HG03520 (cell line): ENCODE measurements around the gene SPNS2.

Source experiments
- ATAC-seq: cut with Tn5 transposase; IDR thresholded peaks from one replicate; pipeline ENCODE4 v1.9.1; 2021; ENCODE audit warnings: mild to moderate bottlenecking, moderate library complexity; ENCODE audit not compliant: unreplicated experiment

The SPNS2 gene

DNA sequence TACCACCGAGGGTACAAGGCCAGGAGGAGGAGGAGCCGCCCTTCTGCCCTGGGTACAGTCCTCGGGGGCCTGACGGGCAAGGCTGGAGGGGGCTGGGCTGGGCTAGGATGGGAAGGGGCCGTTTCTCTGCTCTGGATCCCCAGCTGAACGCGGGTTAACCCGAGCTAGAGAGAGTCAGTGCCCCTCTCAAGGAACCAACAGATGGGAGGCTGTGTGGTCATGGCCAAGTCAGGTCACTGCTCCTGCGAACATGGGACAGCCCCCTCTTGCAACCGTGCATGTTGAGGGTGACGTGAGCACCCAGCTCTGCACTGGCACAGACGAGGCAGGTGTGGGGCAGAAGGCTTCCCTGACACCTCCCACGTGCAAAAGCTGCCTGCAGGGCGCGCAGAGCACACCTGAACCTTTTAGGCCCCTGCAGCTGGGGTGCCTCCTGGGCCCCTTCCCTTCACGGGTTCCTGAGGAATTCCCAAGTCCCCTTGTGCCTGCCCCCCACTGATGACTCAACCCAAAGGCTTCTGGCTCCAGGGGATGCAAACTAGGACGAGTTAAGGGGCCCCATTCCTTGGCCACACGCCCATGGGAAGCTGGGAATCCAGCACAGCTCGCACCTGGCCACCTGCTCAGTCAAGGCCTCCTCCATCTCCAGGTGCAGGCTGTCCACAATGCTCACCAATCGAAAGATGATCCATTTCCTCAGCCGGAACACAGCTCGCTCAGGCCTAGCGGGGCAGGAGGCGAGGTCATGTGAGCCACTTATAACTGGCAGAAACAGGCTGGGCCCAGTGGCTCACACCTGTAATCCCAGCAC is 50.2 kb downstream of the SPNS2 start:
- no peak for ATAC-seq

DNA sequence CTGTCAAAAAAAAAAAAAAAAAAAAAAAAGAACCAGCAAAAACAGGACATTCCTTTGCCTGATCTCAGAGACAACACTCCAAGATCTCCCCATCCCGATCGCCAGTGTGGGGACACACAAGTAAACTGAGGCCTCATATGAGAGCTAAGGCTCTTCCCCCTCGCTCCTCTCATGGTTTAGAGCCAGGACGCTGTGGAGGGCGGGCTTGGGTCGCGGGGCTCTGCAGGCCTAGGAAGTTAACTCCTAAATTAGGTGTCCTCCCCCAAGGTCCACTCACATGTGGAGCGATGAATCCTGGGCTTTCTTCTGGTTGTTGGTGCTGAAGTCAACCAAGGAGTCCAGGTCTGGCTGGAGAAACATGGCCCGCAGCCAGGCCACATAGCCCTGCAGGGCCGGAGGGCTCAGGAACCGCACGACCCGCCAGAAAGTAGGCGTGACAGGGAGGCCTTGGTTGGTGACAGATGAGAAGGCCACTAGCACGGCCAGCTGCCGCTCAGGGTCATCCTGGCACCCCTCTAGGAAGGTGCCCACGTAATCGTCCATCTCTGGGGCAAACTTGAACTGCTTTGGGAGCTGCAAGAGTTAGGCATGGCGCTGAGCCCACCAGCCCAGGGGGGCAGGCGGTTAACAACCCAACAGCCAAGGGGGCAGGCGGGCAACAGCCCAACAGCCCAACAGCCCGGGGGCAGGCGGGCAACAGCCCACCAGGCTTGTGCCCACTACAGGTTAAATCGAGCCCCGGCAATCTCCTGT is 51.3 kb downstream of the SPNS2 start:
- ATAC-seq: no peak

DNA sequence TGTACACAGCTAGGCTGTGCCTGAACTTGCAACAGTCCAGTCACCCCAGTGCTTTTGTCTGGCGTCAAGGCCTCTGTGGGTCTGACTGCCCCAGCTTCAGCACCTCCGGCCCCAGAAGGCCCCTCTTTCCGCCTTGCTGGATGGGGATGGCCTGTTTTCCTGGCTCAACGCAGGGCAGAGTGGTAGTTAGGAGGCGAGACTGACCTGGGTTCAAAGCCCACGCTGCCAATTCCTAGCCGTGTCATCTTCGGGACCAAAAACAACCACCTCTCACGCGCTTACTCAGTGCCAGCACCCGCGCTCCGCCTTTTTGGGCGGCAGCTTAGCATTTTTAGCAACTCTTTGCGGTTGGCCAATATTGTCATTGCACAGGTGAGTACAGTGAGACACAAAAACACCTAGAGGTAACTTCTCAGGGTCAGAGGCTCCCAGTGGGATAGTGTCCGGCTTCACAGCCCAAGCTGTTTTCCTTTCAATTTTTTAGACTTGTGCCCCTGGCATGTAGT is 51.9 kb downstream of the SPNS2 start:
- ATAC-seq: no peak

DNA sequence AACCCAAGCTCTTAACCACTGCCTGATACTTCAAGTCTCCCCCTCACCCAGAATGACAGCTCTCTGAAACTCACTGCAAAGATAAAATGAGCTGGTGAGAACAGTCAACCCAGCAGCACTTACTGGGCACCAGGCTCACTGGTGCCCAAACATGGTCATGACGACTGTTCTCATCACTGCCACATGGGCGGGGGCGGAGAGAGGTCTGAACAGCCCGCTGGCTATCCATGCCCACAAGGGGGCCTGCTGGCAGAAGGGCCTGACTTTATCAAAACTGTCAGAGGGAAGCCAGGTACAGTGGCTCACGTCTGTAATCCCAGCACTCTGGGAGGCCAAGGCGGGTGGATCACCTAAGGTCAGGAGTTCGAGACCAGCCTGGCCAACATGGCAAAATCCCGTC is 52.5 kb downstream of the SPNS2 start:
- no peak for ATAC-seq

DNA sequence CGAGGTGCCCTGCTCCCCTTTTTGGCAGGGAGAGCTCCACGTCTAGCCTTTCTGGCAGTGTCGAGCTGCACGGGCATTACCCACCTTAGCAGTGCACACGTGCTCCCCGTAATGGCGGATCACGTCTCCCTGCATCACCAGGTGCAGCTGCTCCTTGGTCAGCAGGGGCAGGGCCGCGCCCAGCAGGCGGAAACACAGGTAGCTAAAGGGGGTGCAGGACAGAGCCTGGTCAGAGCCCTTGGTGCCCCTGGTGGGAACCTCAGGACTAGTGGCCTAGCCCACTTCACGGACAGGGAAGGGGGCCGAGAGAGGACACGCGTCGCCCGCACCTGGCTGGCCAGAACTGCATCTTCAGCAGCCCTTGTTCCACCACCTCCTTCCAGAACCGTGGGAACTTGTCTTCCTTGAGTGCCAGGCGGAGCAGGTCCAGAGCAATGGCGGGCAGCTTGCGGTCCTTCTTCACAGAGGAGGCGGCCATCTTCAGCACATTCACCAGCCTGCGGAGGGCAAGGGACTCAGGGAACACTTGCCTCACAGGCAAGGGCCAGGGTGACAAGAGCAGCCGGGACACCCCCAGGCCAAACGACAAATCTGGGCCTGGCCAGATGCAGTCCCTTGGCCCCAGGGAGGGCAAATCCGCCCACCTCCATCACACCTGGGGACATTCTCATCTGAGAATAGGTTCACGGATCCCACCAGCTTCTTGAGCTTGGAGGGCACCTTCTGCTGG is 53.3 kb downstream of the SPNS2 start:
- no peak for ATAC-seq

DNA sequence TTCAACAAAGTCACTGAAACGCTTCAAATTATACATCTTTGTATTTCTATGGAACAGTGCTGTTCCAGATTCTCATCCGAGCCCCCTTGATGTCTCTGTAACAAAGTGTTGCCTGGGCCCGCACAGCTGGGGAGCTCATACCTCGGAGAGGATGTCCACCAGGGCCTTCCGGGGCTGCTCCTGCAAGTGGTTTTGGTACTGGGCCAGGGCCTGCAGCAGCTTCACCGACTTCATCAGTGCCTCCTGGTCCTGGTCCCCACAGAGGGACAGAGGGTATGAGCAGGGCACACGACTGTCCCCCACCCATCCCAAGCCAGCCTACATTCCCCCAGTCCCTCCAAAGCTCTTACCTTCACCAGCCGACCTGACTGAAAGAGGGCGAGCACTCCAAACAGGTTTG is 55.0 kb downstream of the SPNS2 start:
- no peak for ATAC-seq

DNA sequence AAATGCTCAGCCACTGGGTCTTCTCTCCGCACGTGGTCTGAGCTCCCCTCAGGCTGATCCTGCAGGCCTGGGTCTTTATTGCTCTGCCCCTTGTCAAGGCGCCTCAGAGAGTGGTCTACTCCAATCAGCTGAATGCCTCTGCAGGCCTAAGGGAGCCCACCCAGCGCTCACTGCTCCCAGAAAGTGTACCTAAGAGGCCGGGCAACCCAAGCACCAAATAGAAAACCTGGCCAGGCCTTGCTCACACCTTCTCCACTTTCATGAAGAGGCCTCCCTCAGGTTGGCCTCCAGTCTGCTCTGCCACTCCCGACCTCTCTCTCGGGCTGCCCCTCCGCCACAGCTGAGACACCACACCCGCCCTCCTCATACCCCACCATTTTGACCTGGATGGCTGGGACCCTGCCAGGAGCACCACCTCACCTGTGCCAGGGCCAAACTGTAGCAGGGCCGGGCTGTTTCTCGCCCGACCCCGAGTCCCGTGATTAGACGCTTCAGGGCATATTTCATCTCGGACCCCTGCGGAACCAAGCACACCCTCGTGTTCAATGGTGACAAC is 55.8 kb downstream of the SPNS2 start:
- ATAC-seq: no peak

DNA sequence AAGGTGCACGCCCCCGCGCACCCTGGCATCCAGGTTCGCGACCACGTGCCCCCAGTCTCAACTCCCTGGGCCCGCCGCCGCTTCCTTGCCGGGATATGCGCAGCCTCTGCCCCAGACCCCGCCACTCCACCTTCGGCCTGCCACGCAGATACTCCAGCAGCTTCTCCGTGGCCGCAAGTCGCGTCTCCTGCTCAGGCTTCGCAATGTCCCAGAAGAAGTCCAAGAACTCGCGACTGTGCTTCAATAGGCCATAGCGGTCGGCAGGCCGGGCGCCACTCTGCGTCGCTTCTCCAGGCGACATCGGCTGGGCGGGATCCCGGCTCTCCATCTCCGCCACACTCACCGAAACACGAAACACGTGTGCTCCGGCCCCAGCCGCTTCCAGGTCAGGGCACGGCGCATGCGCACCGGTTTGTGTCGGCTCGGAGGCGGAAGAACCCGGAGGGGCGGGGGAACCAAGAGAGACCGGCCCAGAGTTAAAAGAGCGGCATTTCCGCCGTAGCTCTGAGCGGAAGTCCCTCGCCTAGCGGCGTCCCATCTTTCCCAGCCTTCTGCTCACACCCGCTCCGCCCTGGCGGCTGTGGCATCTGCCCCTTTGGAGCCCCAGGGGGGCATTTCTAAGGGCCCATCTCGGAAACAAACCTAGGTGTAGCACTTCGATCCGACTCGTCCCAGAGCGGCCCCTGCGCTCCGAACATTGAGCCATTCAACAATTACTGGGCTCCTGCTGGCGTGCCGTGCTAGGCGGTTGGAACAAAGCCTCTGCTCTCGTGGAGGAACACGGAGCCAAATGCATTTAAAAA is 56.5 kb downstream of the SPNS2 start, which contains the start of gene MYBBP1A:
Gene MYBBP1A, minus strand, starts transcription at position 388 of the 803 bp plus-strand sequence. Its CDS starts 60 bp downstream, at position 328.
- ATAC-seq: peak; percentile 79

DNA sequence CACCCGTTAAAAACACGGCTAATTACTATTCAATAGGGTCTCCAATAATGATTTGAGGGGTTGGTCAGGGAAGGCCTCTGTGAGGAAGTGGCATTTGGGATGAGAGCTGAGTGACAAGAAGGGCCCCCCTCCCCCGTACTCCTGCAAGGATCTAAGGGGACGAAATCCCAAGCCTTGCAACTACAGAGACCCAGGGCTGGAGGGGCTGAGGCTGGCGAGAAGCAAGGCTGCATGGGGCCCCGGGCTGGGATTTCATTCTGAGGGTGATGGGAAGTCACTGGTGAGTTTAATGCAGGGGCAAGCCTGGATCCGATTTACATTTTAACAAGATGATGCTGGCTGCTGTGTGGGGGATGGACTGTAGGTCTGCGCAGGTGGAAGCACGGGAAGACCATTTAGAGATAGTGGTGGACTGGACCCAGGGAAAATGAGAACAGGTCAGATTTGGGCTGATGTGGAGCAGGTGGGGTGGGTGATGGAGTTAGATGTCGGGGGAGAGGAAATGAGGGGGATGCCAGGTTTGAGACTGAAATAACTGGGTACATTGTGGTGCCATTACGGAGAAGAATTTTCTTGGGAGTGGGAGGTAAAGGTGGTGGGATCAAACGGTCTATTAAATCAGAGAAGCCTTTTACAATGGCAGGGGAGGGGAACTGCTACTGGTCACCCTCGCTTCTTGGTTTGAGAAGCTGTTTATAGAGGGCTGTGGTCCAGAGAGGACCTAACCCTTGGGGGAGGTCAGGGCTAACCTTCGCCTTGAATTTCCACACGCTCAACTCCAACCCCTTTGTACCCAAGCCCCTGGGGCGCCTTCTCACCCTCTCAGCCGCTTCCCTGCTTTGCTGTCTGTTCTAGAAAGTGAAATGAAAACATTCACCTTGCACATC is 57.4 kb downstream of the SPNS2 start:
- no peak for ATAC-seq

DNA sequence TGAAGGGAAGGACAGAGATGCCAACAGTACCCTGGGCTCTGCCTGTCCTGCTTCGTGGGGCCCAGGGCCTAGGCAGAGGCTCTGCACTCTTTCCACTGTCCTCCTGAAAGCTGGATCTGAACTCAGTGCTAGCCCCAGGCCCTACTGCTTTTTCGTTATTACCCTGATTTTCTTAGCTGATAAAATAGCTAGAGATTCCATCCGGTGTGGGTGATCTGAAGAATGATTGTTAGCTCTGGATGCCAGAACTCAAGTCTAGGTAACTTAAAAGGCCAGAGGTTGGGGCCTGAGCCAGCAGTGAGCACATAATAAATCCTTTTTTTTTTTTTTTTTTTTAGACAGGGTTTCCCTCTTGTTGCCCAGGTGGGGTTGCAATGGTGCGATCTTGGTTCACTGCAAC is 58.3 kb downstream of the SPNS2 start:
- no peak for ATAC-seq

DNA sequence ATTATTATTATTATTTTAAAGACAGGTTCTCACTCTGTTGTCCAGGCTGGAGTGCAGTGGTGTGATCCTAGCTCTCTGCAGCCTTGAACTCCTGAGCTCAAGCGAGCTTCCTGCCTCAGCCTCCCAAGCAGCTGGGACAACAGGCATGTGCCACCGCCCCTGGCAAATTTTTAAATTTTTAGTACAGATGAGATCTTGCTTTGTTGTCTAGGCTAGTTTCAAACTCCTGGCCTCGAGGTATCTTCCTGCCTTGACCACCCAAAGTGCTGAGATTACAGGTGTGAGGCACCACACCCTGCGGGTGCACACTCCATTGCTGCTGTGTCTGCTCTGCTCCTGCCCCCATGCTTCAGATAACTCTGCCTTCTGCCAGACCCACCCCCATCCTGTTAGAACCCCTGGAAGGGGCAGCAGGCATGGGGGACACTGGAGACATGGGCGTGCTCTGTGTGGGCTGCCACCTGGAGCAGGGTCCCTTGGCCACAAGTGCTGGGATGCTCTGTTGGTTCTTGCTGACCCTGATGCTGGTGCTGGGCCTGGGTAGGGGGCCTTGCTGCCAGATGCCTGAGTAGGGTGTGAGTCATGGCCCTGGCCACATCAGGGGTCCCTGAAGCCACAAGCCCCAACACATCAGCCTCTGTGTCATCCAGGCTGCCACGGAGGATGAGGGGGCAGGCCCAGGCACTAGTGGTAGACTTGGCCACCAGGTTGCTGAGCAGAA is 59.1 kb downstream of the SPNS2 start:
- no peak for ATAC-seq

DNA sequence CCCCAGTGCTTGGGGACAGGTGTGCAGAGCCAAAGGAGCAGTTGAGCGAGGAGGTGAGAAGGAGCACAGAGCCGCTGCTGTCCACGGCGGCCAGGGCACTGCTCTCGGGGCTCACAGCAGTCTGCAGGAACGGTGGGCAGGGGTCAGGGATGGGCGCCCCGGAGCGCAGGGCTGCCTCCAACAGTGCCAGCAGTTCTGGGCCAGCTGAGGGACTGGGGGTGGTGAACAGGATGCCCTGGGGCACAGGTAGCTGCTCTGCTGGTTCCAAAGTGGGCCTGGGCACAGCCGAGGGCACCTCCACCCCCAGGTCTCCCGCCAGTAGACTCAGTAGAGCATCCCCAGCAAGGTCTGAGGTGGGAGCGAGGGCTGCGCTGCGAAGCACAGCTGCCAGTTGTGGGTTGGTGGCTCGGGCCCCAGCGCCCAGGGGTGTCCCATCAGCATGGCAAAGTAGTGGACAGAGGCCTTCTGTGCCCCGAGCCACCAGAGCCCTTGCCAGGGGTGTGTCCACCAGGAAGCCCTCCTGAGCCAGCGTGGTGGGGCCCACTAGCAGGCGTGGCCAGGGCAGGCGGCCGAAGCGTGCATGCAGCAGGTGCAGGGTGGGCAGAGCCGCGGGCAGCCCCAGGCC is 59.8 kb downstream of the SPNS2 start:
- ATAC-seq: no peak

DNA sequence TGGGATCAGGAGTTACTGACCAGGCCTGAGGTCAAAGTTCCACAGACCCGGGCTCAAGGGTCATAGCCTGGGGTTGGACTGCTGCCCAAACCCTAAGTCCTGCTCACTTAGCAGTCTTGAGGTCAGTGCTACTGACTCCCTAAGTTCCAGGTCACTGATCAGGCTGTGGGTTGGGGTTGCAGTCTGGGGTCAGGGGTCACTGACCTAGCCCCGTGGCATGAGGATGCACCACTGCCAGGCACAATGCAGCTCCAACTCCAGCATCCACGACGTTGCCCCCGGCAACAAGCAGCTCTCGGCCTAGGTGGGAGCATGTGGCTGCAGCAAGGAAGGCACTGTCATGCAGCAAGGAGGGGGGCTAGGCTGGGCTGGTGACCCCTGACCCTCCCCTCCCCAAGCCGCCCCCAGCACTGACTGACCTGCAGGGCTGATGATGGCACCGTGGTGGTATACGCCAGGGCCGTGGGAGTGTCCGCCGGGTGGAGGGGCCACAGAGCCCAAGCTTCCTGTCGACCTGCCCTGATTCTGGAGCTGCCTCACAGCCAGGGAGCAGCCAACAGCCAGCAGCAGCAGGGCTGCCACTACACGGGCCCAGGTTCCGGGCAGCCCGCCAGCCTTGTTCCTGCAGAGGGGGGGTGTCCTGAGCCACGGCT is 60.6 kb downstream of the SPNS2 start:
- ATAC-seq: no peak

DNA sequence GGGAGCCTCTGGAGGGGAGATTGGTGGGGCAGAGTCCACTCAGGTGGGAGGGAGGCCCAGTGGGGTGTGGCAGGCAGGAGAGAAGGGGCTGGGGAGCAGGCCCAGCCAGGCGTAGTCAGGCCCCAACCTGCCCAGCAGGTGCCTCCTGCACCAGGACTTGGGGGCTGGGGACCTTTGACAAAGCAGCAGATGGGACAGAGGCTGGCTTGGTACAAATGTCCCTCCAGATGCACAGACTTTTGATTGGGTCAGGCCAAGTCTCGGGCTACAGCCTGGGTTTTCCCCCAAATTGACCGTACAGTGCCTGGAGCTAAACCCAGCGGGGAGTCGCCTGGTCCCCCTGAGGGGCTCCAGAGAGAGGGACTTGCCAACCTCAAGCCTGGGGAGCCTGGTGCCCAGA is 61.3 kb downstream of the SPNS2 start:
- ATAC-seq: no peak

DNA sequence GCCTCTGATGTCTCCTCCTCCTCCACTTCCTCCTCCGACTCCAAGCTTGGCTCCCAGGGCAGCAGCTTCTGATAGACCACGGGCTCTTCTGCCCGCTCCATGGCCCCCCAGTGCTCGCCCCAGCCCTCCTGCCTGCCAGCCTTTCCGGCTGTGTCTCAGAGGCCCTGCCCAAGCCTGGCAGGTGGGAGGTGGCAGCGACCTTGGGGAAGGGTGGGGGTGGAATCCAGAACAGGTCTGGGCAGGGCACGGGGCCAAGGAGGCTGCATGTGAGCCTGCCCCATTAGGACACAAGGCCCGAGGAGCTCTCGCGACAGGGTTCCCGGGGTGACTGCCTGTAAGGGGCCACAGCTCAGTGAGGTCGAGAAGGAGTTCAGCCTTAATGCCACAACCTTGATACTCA is 61.7 kb downstream of the SPNS2 start, which contains the start of gene GGT6:
Gene GGT6, minus strand, starts transcription at position 157 of the 400 bp plus-strand sequence. Its CDS starts 56 bp downstream, at position 101.
- ATAC-seq: no peak

DNA sequence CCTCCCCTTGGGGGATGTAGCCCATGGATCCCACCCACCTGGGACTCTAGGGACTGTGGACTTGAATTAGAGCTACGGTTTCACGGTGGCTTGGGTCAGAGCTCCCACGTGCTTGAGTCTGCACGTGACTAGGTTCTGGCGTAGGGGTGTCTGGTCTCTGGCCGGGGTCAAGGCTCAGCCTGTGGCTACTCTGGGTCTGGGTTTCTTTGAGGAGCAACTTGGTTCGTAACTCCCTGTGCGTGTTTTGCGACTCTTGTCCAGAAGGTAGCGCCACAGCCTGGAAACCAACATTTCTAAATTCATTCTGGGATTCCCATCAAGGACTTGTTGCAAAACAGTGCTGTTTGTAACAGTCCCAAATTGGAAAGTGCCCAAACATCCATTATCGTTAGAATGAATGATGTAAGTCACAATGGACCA is 62.2 kb downstream of the SPNS2 start:
- no peak for ATAC-seq
